Right cardiac atrium (tissue), 5 donors: Measurements from ENCODE around the gene AFDN. TPM values are rescaled to one million over a fixed set of nuclear protein-coding genes. Genes with fewer than 3 reads are reported as not detected.

Experiments used
- ATAC-seq, 2 donors: fragments of 200-7000 bp; cut with Tn5 transposase; one replicate each; pipeline versions ENCODE4 v1.8.0 to v1.9.1; 2020; ENCODE audit warnings: moderate library complexity in 2 of 2, mild to moderate bottlenecking in 1 of 2
- DNase-seq, 3 donors: peaks; one replicate each; pipeline ENCODE4 v3.0.0-alpha.2; 2020
- H3K27ac ChIP-seq: one replicate; pipeline ENCODE4 v1.5.1; 2013; ENCODE audit warnings: mild to moderate bottlenecking, low read length, control low read depth, moderate library complexity
- H3K27me3 ChIP-seq: one replicate; pipeline ENCODE4 v1.6.1; 2013; ENCODE audit not compliant: control insufficient read depth, insufficient read depth
- H3K4me1 ChIP-seq: one replicate; pipeline ENCODE4 v1.6.1; 2013; ENCODE audit warnings: low read length; ENCODE audit not compliant: control insufficient read depth, insufficient read depth
- H3K4me3 ChIP-seq: one replicate; pipeline ENCODE4 v1.5.1; 2013; ENCODE audit warnings: low read length, control low read depth
- H3K9me3 ChIP-seq: one replicate; pipeline ENCODE4 v1.6.1; 2013; ENCODE audit warnings: low read length; ENCODE audit not compliant: control insufficient read depth
- WGBS: extraction: QIAGEN DNeasy Blood & Tissue Kit; methylation state at CpG from one replicate; pipeline ENCODE4 v1.1.7; 2013; 5-methylcytosine and 5-hydroxymethylcytosine counted together
- intact Hi-C, 4 donors: fragments of 100-400 bp; cut with DNase I; formaldehyde crosslinking; loops; one replicate each; pipeline versions ENCODE4 v1.11.0 to v1.14.0; 2022 to 2023
- polyA plus RNA-seq: library from polyadenylated mRNA; stranded (reverse); fragments of 200-250 nt; gene quantifications from one replicate; pipeline ENCODE4 v1.2.3, GENCODE V29; 2013
- total RNA-seq, 4 donors: library from RNA; stranded (reverse); fragmentation: NEBNext Ultra II Directional; extraction: Animal tissue kit (Norgen Biotek cat#: 25700); gene quantifications; one replicate each; pipeline ENCODE4 v1.2.1, GENCODE V29; 2021
- donor health status: healthy with polysubstance abuse.
- donor health status: DM: no; HTN: yes; CAD: no.
- donor health status: DM: no; HTN: no; CAD: no.
- donor health status: DM: no; HTN: yes; CAD: no; lungs with severe emphysema.
- donor health status: DM: yes; HTN: yes; CAD: no.

Gene AFDN
- total and polyA plus RNA-seq, 5 donors = 23.0 to 58.0 (median 48.6) TPM

DNA sequence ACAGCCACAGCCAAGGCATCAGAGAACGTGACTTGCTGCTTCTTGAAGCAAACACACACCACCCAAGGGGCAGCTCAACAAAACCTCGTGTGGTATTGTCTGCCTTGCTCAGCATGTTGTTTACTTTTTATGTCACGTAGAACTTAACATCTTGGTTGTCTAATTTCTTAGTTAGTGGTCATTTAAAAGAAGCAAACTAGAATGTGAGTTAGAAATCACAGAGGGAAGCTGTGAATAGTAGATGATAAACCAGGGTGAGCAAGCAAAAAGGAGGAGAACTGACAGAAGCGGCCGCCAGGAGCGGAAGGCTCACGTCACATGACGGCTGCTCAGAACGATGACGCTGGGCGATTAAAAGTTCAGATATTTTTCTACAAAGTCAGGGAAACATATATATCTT is 119.3 kb downstream of the AFDN start:
- Histone ChIP-seq H3K27ac (no peak overlapping the region), H3K4me1 (no peaks in the 10 kb centered on the region), H3K9me3 (no peaks in the 10 kb centered on the region), H3K4me3 (no peak overlapping the region), H3K27me3 (no peaks in the 10 kb centered on the region)
- intact Hi-C loops = no loop called here
- ATAC-seq = no peak
- 90% methylated on average over 11 of the region's 11 CpGs for WGBS
- no peak for DNase-seq

- H3K27me3 ChIP-seq = no peaks in the 10 kb centered on the region
- no peak overlapping the region for H3K27ac ChIP-seq
- H3K4me1 ChIP-seq = no peaks in the 10 kb centered on the region
- no peak overlapping the region for H3K4me3 ChIP-seq
- ATAC-seq (no peak), DNase-seq (no peak)
- intact Hi-C loops = no loop called here
- H3K9me3 ChIP-seq = no peaks in the 10 kb centered on the region
- 72% methylated on average over 5 of the region's 5 CpGs for WGBS
Observed at GRCh38 chr6:167946604-167947003, 119.9 kb downstream of the AFDN start.

DNA sequence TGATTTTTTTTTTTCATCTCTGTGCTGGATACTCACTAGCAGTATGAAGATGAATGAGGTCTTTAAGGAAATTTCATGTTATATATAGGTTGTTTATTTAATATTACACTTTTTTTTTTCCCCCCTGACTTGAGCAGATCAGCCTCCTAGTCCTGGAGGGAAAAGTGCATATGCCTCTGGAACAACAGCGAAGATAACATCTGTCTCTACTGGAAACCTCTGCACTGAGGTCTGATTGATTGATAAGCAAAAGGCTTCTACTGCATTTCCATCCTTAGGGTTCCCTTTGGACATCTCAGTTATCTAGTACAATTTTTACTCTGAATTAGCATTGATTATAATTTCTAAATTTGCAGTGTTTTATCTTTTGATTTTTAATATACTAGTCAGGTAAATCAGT is 121.0 kb downstream of the AFDN start:
- Histone ChIP-seq H3K4me3 (no peak overlapping the region), H3K27ac (no peak overlapping the region), H3K27me3 (no peaks in the 10 kb centered on the region), H3K4me1 (no peaks in the 10 kb centered on the region), H3K9me3 (no peaks in the 10 kb centered on the region)
- intact Hi-C loops = no loop called here
- DNase-seq (no peak), ATAC-seq (no peak)
- 91% methylated on average over 1 of the region's 1 CpG for WGBS

GRCh38 chr6:167948716-167949115 is 122.0 kb downstream of the AFDN start:
- Histone ChIP-seq H3K27me3 (no peaks in the 10 kb centered on the region), H3K4me3 (no peak overlapping the region), H3K9me3 (no peaks in the 10 kb centered on the region), H3K4me1 (no peaks in the 10 kb centered on the region), H3K27ac (no peak overlapping the region)
- DNase-seq (no peak), ATAC-seq (no peak)
- intact Hi-C loops = no loop called here
- WGBS = 84% methylated on average over 4 of the region's 4 CpGs

DNA sequence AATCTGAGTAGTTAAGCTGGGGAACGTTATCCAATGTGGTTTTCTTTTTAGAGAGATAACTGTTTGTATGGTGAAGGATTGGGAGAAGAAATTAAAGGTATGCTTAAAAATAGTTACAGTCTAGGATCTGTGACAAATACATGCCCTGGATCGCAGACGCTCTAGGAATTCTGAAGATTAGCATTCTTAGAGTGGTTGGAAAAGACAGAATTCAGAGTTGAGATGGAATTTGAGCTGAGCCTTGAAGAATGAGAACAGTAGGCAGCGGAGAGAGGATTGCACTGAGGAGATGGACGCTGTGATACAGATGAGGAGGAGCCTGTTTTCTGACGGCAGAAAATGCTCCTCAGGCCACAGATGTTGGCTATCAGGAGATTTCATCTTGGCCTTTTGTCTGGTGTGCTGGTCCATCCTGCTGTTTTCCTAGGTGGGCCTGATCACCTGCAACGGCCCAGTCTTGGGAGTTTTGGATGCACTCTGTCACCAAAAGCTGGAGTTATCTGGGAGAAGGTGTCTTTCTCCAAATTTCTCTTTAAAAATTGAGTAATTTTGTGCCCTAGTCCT is 122.5 kb downstream of the AFDN start:
- no peak overlapping the region for H3K27ac ChIP-seq
- WGBS = 76% methylated on average over 7 of the region's 7 CpGs

DNA sequence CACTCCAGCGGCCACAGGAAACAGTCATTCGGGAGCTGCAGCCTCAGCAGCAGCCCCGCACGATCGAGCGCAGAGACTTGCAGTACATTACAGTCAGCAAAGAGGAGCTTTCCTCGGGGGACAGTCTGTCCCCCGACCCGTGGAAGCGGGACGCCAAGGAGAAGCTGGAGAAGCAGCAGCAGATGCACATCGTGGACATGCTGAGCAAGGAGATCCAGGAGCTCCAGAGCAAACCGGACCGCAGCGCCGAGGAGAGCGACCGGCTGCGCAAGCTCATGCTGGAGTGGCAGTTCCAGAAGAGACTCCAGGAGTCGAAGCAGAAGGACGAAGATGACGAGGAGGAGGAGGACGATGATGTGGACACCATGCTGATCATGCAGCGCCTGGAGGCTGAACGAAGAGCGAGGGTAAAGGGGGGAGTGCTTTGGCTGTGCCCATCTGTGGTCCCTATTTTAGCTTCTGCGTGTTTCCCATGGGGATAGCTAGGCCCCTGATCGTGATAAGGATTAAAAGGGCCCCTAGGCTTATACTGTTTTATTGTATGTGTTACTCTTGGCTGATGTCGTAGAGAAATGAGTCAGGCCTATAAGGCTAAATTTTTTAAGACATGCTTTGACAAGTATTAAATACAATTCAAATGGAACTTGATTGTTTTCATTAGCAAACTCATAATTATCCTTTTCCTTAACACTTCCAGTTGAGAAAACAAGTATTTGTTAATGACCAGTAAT is 125.2 kb downstream of the AFDN start:
- WGBS = 94% methylated on average over 29 of the region's 29 CpGs
- intact Hi-C loops = no loop called here
- no peaks in the 10 kb centered on the region for H3K27me3 ChIP-seq
- no peak overlapping the region for H3K27ac ChIP-seq
- ATAC-seq (no peak), DNase-seq (no peak)
- no peak overlapping the region for H3K4me3 ChIP-seq
- no peaks in the 10 kb centered on the region for H3K9me3 ChIP-seq
- H3K4me1 ChIP-seq = no peaks in the 10 kb centered on the region

More for the DNA sequence above, 122.5 kb downstream of the AFDN start:
- intact Hi-C loops = no loop called here
- Histone ChIP-seq H3K9me3 (no peaks in the 10 kb centered on the region), H3K27me3 (no peaks in the 10 kb centered on the region), H3K4me1 (no peaks in the 10 kb centered on the region), H3K4me3 (no peak overlapping the region)
- DNase-seq (no peak), ATAC-seq (no peak)

GRCh38 chr6:167952512-167952859 is 125.8 kb downstream of the AFDN start:
- H3K9me3 ChIP-seq = no peaks in the 10 kb centered on the region
- ATAC-seq = no peak
- no peak for DNase-seq
- H3K27me3 ChIP-seq = no peaks in the 10 kb centered on the region
- H3K4me1 ChIP-seq = no peaks in the 10 kb centered on the region
- H3K4me3 ChIP-seq = no peak overlapping the region
- 86% methylated on average over 1 of the region's 1 CpG for WGBS
- H3K27ac ChIP-seq = no peak overlapping the region
- intact Hi-C loops = no loop called here

GRCh38 chr6:167953551-167953950 is 126.8 kb downstream of the AFDN start:
- ATAC-seq (no peak), DNase-seq (no peak)
- H3K9me3 ChIP-seq = no peaks in the 10 kb centered on the region
- no peak overlapping the region for H3K4me3 ChIP-seq
- intact Hi-C loops = no loop called here
- 87% methylated on average over 5 of the region's 5 CpGs for WGBS
- H3K27ac ChIP-seq = no peak overlapping the region
- no peaks in the 10 kb centered on the region for H3K4me1 ChIP-seq
- no peaks in the 10 kb centered on the region for H3K27me3 ChIP-seq

DNA sequence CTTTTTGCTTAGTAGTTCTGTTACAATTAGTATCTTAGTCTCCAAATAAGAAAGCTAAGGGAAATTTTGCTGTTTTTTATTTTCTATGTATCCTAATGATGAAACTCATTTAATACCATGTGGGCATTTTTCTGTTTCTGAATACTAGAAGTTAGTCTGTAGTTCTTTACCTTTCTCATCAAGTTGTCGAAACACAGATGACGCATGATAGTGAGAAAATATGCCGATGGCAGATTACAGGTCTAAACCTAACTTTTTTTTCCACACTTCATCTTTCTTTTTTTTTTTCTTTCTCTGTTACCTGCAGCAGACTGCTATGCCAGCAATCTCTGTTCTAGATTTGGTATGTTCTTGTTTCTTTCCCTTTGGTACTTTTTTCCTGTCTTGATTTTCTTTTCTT is 127.4 kb downstream of the AFDN start:
- Histone ChIP-seq H3K4me3 (no peak overlapping the region), H3K4me1 (no peaks in the 10 kb centered on the region), H3K27ac (no peak overlapping the region), H3K27me3 (no peaks in the 10 kb centered on the region), H3K9me3 (no peaks in the 10 kb centered on the region)
- WGBS = 86% methylated on average over 3 of the region's 3 CpGs
- intact Hi-C loops = no loop called here
- no peak for DNase-seq
- no peak for ATAC-seq

DNA sequence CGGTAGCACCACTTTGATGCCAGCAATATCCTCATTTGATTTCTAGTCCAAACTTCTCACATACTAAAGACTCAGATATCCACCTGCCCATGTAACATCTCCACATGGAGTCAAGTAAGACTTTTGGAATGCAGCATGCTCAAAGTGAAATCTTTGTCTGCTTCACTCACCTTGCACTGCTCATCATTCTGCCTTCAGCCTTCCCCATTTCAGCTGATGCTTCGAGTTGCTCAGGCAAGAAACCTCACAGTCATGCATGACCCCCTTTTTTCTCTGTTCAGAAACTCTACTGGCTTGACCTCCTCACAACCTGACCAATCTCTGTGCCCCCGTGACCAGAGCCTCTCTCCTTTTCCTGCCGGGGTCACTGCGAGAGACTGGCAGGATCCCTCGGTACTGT is 129.8 kb downstream of the AFDN start:
- Histone ChIP-seq H3K27ac (no peak overlapping the region), H3K4me1 (no peaks in the 10 kb centered on the region), H3K9me3 (no peaks in the 10 kb centered on the region), H3K27me3 (no peaks in the 10 kb centered on the region), H3K4me3 (no peak overlapping the region)
- DNase-seq (no peak), ATAC-seq (peak in 1 of 2 donors; percentile 14)
- intact Hi-C loops = no loop called here
- 96% methylated on average over 6 of the region's 6 CpGs for WGBS

GRCh38 chr6:167956983-167957492 is 130.3 kb downstream of the AFDN start:
- Histone ChIP-seq H3K9me3 (no peaks in the 10 kb centered on the region), H3K27ac (no peak overlapping the region), H3K27me3 (no peaks in the 10 kb centered on the region), H3K4me1 (no peaks in the 10 kb centered on the region), H3K4me3 (no peak overlapping the region)
- DNase-seq (no peak), ATAC-seq (peak in 1 of 2 donors; percentile 72)
- intact Hi-C loops = no loop called here
- 86% methylated on average over 8 of the region's 8 CpGs for WGBS
